Dedifferentiated amniotic fluid mesenchymal stem cell (primary cell): ENCODE results near the gene SLC3A2.

Experiments used
- DNase-seq: peaks from one replicate; pipeline ENCODE4 v3.0.0-alpha.2; 2016; ENCODE audit errors: extremely low spot score

Gene SLC3A2

DNA sequence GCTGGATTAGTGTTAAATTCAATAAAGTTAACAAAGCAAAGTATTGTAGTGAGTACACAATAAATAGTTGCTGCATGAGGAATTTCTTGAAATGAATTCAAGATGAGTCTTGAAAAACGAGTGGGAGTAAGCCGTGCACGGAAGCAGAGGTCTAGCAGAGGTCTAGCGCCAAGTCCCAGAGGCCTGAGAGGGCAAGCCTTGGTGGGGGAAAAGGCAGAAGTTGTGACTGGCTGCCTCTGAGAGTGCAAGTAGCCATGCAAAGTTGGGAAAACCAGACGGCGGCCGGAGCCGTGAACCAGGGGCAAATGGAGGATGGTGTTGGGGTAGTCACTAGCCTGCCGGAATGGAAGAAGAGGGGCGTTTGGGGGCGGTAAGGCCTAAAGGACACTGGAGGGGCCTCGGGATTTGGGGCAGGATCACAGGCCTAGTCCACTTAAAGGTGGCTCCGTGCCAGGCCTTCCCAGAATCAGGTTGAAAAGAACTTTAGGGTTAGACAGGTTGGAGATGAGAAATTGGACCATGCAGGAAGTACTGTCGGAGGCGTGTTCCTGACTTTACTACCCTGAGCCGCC lies 379 bp upstream of the SLC3A2 start:
- DNase-seq: peak; percentile 67

DNA sequence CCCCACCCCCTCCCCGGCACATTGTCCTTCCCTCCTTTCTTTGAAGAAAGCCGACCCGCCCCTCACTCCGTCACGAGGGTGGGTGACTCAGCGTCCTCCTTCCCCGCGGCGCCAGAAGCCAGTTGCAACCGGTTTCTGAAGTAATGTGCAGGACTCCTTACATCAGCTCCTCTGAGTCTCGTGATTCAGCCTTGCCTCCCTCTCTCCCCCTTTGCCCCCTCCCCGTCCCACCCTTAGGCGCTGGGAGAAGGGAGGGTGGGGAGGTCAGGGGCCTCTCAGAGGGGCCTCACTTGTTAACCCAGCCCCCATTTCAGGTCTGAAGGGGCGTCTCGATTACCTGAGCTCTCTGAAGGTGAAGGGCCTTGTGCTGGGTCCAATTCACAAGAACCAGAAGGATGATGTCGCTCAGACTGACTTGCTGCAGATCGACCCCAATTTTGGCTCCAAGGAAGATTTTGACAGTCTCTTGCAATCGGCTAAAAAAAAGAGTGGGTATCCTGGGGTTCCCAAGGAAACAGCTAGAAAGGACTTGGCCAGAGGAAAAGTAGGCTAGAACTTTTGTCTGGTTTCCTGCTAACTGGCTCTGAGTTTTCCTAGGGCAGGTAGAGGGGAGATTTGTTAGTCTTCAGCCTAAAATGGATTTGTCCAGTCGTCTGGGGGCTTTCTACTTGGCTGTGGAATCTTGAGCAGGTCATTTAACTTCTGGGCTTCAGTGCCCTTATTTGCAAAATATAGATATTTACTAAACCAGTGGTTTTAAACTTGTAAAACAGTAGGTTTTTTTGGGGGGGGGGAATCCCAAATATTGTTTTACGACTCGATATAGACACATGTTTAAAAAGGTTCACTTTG lies 1.1 kb downstream of the SLC3A2 start:
- DNase-seq: peak; percentile 99

DNA sequence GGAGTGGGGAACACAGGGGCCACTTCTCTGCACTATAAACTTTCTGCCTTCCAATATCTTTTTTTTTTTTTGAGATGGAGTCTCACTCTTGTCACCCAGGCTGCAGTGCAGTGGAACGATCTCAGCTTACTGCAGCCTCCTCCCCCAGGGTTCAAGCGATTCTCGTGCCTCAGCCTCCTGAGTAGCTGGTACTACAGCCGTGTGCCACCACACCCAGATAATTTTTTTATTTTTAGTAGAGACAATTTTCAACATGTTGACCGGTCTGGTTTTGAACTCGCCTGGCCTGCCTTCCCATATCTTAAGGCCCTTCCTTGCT lies 1.7 kb downstream of the SLC3A2 start:
- DNase-seq: no peak

- DNase-seq: no peak
Observed at GRCh38 chr11:62882788-62883501, 2.2 kb downstream of the SLC3A2 start.

GRCh38 chr11:62883673-62884072 lies 3.0 kb downstream of the SLC3A2 start:
- no peak for DNase-seq

GRCh38 chr11:62885137-62885750 lies 4.5 kb downstream of the SLC3A2 start:
- no peak for DNase-seq

DNA sequence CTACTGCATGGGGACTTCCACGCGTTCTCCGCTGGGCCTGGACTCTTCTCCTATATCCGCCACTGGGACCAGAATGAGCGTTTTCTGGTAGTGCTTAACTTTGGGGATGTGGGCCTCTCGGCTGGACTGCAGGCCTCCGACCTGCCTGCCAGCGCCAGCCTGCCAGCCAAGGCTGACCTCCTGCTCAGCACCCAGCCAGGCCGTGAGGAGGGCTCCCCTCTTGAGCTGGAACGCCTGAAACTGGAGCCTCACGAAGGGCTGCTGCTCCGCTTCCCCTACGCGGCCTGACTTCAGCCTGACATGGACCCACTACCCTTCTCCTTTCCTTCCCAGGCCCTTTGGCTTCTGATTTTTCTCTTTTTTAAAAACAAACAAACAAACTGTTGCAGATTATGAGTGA lies 7.7 kb downstream of the SLC3A2 start:
- no peak for DNase-seq

DNA sequence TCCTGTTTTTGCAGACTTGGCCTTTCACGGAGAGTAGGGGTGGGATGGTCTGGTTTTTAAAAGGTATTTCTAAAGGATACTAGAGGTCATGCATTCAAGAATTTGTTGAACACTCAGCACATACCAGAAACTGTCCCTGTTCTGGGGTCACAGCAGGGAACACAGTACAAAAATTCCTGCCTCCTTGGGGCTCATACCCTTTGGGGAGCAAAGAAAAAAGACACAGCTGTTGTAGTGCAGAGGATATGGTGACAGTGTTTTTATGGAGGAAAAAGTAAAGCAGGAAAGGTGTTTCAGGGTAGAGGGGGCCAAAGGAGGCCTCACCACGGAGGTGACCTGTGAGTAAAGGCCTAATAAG lies 8.4 kb downstream of the SLC3A2 start:
- no peak for DNase-seq

DNA sequence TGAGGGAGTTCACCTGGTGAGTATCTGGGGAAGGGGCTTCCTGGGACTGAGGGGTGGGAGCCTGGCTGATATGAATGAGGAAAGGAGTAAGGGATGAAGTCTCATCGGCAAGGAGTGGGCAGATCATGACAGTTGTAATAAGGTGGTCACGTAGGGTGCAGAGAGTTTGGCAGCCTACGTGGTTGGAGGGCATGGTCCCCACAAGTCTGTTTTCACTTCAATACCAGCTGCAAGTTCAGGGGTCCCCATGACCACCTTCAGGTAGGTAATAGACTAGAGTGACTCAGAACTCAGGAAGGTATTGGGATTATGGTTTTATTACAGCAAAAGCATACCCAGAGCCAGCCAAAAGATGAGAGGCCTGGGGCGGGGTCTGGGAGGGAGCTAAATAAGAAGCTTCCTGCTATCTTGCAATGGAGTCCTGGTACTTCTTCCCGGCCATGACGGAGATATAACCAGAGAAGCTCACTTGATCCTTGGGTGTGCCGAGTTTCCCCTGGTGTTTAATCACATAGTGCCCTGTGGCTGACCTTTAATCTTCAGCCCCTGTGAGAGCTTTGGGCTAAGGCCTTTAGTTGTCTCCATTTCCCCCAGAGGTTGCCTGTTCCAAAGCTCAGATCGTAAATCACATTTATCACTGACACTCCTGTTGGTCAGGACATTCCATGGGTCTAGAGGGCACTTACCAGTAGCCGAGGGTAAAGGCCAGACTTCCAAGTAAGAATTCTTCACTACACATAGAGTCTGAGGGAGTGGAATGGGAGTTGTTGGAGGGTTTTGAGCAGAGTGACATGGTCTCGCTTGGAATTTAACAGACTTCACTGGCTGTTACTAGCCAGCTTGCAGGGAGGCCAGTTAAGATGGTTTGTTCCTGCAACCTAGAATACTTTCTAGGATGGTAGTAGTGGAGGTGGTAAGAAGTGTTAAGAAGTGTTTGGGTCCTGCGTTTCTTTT lies 9.1 kb downstream of the SLC3A2 start:
- no peak for DNase-seq

- no peak for DNase-seq
Observed at GRCh38 chr11:62892077-62892922, 11.6 kb downstream of the SLC3A2 start.

GRCh38 chr11:62895501-62895900 lies 14.8 kb downstream of the SLC3A2 start:
- DNase-seq: no peak

DNA sequence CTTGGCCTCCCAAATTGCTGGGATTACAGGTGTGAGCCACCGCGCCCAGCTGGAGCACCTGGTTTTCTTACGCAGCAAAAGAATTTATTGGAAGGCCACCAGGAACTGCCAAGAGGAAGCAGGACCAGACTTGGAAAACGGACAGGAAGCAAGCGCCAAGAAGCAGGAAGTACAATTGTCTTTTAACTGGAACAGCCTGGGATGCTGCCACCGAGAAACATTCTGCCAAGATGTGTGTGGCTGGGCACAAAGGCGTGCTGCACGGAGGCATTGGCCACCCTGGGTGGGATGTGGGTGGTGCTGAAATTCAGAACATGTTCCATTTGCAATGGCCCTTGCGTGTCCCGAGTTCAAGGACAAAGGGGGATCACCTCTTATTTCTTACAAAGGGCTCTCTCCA lies 15.4 kb downstream of the SLC3A2 start:
- DNase-seq: no peak

GRCh38 chr11:62897311-62897710 lies 16.6 kb downstream of the SLC3A2 start:
- no peak for DNase-seq

- DNase-seq: no peak
Observed at GRCh38 chr11:62898027-62898426, 17.3 kb downstream of the SLC3A2 start.

- DNase-seq: no peak
Observed at GRCh38 chr11:62902932-62903331, 22.2 kb downstream of the SLC3A2 start.

DNA sequence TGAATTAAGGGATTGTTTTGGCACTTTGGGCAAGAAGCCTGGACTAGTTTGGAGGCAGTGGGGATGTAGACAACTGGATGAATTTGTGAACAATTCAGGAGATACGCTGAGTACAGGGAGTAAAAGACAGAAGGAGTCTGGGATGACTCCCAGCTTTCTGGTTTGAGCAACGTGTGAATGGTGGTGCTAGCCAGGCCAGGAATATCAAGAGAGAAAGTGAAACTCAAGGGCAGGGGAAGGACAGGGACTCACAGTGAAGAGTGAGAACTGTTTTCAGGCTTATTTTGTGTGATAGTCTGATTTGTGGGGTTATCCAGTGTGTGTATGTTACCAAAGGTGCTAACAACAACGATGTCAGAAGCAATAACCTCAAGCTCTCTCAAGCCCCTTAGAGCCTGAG lies 24.6 kb downstream of the SLC3A2 start:
- DNase-seq: no peak

DNA sequence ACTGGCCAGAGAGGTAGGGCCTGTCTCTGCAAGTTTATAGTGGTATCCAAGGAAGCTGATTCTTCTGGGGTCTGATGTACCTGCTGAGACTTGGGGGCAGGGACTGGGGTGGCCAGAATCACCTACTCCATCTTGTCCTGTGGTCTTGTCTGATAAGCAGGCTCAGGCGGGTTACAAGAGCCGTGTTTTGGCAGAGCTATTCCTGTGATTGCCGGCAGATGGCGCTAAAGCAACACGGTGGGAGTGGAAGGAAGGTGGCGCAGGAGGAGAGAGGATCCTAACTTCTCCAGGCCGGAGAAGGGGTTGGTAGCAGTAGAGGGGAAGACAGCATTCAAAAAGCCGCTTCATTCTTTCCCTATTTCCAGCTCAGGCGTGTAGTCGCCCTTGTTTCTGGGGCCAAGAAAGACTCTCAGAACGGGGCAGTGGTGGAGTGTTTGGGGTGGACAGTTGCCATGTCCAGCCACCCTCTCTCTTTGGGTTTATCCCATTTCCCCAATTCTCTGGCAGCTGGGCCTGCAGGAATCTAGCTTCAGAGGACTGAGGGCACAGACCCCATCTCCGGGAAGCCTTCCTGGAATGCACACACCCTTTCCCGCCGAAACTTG lies 25.3 kb downstream of the SLC3A2 start:
- DNase-seq: peak; percentile 80

DNA sequence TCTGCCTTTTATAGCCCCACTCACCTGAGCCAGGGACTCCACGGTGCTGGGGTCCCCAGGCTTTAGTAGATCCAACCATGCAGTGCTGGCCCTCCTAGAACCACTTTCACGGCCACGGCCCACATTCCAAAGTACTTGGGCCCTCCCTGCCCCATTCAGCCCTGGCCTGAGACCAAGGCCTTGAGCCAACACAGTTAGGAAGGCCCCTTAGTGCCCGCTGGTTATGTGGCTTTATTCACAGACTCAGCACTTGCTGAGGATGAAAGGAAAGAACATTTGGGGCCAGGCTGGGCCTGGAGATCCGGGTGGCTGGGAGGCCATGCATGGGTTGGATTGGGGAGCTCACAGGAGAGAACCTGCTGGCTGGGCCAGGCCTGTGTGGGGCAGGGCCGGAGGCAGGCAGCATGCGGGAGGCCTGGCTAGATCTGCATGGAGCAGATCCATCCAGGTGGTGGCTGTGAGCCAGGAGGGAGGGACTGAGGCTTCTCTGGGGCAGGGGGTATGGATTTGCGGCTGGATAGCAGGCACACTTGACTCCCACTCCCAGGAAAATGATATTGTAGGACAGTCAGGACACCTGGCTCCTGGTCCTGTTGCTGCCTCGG lies 27.9 kb downstream of the SLC3A2 start:
- DNase-seq: no peak

DNA sequence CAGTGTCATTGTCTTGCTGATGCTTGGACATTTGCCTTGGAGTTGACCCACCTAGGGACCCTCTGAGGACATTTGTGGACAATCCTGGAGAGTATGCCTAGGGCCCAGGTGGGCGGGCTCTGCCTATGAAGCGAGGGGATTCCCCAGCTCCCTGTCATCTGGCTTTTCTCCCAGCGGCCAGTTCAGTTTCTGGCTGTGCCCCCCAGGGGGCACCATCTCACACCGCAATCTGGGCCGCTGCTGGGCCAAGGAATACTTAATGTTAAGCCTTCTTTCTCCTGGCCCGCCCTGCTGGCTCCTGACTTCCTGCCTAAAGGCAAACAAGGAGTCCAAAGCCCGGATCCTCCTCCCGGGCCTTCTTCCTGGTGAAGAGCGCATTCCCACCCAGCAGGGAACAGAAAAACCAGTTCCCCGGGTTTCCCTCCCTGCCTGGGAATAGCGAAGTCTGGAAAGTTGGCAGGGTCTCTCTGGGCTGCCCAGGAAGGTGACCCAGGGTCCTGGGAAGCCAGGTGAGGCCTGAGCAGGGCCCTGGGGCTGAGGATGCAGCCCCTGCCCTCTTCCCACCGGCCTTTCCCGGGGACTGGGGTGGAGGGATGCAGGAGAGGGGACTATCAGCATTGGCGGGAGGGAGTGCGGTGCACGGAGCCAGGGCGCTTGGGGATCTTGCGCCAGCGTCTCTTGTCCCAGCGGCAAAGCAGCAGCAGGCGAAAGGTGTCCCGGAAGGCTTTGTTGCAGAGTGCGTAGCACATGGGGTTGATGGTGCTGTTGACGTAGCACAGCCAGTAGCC lies 28.6 kb downstream of the SLC3A2 start:
- DNase-seq: no peak
